HG02938 (cell line): Measurements from ENCODE around the gene LRRC49.
"Not testable (repeated sequence)": the region's sequence is repeated elsewhere in the genome, so short reads cannot be mapped to it uniquely, and the experiment has no call there.

ENCODE experiments used
- ATAC-seq: cut with Tn5 transposase; IDR thresholded peaks from one replicate; pipeline ENCODE4 v1.9.1; 2021; ENCODE audit warnings: mild to moderate bottlenecking, moderate library complexity; ENCODE audit not compliant: unreplicated experiment

LRRC49 gene

DNA sequence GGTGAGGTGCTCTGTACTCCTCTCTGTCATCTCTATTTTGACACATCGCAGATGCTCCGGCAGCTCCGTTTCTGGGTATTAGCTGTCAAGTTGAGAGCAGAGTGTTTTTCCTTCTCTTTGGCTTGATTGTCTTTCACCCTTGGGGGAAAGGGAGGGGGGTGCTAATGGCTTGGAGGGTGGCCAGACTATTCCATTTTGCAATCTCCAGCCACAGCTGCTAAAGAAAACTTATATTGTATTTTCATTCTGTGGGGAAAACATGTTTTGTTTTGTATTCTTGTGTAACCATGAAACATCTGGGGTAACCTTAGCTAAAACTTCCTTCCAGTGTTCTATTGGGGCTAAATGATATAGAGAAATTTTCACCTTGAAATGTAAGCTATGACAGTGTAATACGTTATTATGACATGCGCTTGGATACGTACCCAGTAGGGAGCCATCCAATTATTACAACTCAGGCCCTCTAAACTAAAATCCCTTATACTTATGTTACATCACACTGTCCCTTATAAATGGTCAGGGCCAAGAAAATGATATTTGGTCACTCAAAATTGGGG, 24.6 kb upstream of the LRRC49 start:
- ATAC-seq = no peak

DNA sequence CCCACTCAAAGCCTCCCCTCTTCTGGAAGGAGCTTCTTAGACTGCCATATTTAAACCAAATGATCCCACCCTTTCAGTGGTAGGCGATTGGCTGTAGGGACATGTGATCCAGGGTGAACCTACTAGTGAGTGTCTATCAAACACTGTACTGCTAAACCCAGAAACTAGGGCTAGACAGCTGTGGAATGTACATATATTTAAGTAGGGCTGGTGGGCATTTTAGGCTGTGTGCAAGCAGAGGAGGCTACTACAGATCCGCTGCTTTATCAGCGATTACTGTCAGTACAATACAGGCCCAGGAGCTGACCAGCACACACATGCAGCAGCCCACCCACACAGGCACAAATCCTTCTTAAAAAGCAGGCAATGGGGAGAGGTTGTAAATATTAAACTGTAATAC, 23.3 kb upstream of the LRRC49 start:
- no peak for ATAC-seq

DNA sequence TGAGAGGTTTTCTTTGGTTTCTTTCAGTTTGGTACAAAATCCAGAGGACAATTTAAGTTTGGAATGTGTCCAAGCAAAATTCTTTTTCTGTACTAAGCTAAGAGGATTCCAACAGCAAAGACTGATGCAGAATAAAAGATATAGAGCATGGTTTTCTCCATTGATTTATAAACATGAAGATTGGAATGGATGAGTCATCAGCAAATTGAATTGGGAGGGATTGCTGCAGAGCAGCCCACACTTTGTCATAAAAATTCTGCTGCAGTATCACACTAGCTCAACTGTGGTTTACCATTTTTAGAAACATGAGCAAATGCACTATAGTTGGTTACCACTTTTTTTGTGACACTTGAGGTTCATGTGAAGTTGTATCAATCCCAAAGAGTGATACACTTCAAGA, 22.6 kb upstream of the LRRC49 start:
- no peak for ATAC-seq

DNA sequence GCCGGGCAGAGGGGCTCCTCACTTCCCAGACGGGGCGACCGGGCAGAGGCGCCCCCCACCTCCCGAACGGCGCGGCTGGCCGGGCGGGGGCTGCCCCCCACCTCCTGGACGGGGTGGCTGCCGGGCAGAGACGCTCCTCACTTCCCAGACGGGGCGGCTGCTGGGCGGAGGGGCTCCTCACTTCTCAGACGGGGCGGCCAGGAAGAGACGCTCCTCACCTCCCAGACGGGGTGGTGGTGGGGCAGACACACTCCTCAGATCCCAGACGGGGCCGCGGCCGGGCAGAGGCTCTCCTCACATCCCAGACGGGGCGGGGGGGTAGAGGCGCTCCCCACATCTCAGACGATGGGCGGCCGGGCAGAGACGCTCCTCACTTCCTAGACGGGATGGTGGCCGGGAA, 21.1 kb upstream of the LRRC49 start:
- not testable (repeated sequence) for ATAC-seq

DNA sequence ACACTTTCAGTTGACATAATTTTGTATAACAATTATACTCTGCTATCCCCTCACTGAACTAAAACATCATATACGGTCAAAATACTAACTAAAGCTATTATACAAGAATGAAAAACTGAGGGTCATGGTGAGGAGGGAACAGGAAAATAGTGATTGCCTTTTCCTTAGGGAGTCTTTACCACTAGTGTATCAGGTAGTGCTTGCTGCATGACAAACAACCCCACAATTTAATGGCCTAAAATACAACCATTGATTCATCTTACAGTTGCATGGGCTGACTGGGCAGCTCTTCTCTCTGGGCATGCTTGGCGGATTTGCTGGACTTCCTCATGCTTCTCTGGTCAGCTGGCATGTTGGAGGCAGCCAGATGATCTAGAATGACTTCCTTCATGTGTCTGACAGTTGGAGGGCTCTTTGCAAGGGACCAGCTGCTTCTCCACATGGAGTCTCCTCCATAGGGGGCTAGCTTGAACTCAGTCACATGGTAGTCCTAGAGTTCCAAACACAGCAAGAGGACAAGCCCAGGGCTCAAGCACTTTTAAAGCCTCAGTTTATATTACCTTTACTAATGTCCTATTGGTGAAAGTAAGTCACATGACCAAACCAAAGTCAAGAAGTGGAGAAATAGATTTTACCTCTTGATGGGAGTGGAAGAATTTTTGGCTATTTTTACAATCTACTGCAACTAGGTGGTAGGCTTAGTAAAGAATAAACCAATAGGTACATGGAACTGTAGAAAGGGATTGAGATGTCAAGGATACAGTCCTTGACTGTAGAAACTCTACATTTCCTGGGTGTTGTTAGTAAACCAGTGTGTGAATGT, 19.2 kb upstream of the LRRC49 start:
- no peak for ATAC-seq

DNA sequence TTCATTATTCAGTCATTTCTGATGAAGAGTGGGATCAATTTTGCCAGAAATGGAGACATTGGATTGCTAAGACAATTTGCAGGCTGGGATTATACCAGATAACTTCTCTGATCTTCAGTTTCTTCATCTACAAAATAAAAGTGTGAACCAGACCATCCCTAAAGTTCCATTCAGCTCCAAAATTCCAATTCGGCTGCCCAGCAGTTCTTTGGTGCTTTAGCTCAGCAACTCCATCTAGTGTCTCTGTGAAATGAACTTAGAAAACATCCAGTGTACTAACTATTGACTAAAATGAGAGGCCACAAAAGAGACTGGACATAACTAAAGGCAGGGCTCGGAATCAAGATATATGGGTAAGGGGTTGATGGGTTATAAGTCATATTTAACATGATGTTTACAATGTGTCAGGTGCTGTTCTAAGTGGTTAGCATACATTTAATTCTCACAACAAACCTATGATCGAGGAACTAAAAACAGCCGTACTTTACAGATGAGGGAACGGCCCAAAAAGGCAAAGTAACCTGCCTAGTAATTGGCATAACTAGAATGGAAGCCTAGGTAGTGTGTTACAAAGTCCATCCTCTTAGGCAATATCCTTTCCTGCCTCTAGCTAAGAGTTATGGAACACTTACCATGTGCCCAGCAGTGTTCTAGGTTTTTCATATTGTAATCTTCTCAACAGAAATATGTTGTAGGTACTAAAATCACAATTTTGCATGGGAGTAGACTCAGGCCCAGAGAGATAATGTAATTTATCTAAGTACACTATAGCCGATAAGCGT, 17.4 kb upstream of the LRRC49 start:
- ATAC-seq = no peak

DNA sequence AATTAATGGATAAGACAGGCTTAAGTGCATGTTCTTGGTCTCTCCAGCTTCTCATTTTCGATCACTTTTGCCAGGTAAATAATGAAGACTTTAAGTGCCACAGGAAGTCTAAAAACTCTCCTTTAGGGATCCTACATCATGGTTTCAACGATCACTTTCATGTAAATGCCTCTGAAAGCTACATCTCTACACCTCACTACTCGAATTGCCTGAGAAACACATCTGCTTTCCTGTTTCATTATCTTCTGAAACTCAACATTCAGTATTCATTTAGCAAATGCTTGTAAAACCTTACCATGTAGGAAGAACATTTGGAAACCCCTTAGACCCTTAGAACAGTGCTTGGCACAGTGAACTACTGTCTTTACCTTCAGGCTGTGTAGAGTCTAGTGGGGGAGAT, 16.6 kb upstream of the LRRC49 start:
- ATAC-seq = no peak

DNA sequence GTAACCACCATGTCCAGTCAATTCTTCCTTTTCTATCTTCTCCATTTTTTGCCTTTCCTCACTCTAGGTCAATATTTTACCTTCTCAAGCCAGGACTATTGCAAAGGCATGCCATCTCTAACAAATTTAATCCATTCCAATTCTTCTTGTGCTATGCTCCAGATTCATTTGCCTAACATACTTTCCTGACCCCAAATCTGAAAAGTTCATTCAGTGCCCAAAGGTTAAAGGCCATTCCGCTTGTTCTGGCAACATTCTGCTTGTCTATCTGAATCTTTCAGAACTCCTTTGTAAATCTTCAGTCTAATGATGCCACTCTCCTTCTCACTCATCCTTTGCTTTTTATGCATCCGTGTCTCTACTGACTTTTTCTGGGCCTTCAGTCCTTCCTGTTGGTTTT, 15.9 kb upstream of the LRRC49 start:
- no peak for ATAC-seq

DNA sequence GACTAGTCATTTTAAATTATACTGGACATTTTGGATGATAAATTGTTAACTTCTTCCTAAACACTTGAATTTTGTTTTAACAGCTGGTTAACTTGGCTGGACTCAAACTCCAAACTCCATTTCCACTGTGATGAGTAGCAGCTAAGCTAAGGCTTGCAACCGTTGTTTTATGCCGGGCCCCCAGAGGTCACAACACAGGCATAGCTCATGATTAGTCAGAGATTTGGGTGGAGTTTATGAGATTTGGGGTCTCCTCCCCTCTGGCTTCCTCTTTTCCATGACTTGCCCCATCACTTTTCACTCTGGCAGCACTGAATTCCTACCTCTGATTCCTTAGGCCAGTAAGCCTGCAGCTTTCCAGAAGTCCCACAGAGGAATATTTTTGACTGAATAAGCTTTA, 13.2 kb upstream of the LRRC49 start:
- no peak for ATAC-seq

DNA sequence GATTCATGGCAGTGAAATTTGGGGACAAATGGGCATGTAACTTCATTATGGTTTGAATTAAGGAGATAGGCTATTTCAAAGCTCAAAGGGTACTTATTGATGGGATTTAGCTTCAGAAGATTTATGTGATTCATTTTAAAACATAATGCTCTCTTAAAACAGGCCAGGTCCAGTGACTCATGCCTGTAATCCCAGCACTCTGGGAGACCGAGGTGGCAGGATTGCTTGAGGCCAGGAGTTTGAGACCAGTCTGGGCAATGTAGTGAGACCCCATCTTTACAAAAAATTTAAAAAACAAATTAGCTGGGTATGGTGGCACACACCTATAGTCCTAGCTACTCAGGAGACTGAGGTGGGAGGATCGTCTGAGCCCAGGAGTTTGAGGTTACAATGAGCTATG, 11.8 kb upstream of the LRRC49 start:
- ATAC-seq = no peak

DNA sequence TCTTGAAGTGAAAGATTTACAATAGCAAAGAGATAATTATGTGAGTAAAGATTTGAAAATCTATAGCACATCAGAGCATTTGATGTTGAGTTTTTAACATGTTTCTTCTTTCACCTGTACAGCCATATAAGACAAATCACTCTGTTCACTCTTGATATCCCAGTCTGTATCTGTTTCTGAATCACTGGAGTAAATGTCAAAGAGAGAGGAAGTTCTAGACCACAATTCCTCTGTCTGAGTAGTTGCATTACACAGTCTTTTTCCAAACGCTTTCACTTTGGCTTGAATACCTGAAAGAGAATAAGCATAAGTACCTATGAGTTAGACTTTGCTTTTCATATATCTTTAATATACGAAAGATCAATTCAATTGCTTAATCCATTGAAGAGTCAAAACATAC, 10.3 kb upstream of the LRRC49 start:
- ATAC-seq = no peak

DNA sequence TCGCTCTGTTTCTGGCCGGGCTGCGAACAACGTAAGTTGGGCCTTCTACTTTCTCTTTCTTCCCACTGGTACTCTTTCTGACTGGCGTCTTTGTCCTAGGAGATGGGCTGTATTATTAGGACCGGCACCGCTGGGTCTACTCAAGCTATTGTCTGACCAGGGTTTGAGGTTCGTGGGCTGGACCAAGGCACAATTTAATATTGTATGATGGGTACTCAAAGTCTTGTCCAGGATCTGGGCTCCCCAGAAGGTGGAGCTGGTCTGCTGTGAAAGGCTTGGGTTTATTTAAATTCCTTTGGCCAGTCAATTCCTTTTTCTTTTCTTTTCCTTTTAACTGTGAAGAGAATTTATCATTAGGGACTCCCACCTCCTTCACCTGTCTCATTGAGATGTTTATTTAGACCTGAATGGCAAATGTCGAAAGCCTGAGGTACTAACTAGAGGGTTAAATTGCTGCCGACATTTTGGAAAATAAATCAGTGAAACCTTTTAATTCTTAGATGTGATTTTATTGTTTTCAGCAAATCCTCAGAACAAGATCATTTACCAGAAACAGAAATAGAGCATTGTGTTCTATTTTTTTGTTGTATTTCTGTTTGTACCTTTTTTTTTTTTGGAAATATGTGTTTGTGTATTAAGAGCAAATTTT, 410 bp downstream of the LRRC49 start:
- peak; percentile 33 for ATAC-seq

DNA sequence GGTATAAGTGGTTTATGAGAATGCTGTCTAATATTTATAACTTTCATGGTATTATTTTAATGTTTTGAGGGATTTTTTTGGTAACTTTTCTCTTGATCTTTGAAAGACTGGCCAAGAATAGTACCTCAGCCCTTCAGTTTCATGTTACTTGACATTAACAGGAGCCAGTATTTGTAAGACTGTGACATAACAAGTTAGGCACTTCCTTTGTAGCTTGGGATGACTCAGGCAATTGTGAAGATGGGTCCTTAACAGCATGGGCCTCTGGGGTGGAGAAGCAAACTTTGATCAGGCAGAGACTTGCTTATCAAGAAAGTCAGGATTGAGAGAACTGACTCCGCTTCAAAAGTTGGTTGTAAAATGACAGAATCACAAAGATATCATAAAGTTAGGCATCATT, 9.5 kb downstream of the LRRC49 start:
- no peak for ATAC-seq

DNA sequence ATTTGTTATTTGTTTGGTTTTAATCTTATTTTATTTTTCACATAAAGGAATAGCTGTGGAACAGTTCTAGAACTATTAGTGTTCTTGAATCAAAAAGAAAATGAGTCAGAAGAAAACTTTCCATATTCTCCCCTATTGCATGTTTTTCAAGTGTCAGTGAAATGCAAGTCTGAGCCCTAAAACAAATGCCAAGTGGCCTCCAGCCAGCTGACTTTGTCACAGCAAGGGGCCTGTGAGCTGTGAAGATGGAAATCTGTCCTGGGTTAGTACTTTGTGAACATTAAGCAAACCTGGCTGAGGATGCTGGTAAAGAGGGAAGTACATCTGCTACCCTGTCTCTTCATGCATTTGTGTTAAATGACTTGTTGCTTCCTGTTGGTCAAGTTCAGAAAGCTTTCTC, 14.2 kb downstream of the LRRC49 start:
- ATAC-seq = no peak

DNA sequence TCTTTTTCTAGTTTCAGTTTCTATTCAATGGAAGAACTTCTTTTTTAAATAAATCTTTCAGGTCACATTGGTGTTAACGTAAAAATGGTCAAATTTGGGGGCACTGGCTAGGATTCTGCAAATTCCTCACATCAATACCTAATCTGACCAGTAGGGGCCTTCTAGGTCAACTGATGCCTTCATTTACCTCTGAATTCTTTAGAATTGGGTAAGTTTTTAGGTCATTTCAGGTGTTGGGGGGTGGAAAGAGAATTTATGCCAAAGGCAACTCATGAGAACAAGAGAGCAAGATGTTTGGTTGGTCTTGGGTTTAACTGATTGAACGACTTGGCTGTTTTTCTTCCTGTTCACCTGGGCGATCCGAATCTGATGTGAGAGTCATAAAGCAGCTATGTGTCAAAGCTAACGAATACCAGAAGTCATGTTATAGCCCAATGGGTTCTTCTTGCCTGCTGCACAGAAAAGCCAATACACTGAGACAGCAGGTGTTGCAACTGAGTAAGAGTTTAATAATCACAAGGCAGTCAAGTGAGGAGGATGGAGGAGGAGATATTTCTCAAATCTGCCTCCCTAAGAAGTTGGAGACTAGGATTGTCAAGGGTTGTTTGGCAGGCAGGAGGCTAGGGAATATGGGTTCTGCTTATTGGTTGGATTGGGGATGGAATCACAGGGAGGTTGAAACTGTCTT, 15.3 kb downstream of the LRRC49 start:
- ATAC-seq = no peak

DNA sequence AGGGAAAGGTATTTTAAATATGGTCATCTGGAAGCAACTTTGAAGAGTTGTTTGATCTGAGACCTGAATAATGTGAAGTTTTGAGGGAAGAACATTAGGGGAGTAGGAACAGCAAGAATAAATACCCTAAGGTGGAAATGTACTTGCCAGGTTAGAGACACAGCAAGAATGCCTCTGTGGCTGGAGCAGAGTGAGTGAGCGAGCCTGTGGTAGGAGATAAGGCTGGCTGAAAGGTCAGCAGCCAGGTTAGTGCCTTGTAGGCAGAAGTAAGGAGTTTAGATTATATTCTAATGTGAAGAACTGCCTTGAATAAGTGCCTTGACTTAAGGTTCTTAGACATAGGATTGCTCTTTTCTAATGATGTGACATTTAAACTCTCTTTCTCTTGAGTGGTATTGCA, 18.3 kb downstream of the LRRC49 start:
- ATAC-seq = no peak

DNA sequence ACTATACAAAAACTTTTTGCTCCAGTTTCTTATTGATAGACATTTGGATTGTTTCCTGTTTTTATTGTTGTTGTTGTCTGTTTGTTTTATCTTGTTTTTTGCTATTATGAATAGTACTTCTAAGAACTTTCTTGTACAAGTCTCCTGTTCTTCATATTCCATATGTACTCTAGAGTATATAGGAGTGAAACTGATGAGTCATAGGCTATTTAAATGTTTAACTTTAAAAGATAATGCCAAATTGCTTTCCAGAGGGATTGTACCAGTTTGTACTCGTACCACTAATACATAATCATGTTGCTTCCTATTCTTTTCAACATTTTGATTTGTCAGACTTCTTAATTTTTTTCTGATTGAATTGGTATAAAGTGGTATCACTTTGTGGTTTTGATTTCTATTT, 19.6 kb downstream of the LRRC49 start:
- no peak for ATAC-seq

DNA sequence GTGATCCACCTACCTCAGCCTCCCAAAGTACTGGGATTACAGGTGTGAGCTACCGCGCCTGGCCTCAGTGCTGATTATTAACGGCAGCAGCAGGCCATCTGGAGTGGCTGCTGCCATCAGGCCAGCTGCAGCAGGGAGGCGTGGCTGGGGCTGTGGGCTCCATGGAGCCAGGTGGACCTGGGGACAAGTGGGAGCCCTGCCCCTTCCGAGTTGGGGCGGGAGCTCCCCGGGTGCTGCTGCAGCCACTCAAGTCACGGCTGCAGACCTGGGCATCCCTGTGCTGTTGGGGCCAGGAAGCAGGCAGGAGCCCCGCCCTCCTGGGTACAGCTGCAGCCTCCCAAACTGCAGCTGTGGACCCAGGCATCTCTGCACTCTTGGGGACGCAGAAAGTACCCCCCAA, 23.9 kb downstream of the LRRC49 start:
- no peak for ATAC-seq

DNA sequence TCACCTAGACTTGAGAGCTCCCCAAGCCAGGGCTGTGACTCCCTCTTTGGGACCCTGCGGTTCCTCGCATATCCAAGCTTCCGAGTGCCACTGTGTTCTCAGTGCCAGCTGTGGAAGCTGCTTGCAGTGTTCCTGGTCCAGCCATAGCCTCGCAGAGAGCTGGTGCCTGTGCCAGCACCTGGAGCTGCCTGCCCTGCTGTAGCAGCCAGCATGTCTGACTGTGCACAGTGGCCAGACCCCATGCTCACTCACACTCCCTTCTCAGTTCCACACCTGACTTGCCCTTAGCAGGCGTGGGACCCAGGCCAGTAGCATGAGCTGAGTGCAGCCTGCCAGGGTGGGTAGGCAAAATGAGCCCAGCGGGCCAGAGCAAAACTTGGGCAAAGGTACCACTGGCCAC, 25.3 kb downstream of the LRRC49 start:
- ATAC-seq = no peak

DNA sequence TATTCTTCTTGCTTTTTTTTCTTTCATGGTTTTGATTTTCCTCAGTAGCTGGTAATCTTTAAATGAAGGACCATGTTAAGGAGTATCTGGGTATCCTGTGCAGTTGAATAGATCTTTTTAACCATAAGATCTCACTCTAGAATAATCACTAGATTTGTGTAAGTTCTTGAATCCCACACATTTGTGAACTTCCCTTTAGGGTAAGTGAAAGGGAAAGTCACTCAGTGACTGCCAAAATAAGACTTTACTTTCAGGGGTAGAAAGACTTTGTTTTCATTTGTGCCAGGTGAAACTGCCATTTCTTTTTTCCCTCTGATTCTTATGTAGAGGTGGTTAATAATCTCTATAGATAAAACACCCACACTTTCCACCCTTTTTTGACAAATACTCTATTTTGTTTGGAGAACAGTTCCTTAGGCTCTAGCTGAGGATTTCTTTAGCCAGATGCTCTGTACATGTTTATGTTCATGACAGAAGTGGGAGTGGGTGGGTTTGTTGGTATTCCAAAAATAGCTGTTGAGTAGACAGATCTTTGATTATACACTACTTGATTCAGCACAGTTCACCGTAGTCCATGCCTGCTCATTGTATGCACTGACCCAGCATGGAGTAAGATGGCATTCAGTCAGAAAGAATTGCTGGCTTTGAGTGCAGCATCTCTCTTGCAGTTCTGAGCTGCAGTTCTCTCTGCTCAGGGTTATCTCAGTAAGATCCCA, 28.5 kb downstream of the LRRC49 start:
- no peak for ATAC-seq
